K562 (cell line): Measurements from ENCODE around the gene IFFO2. TPM values are rescaled to one million over a fixed set of nuclear protein-coding genes. Genes with fewer than 3 reads are reported as not detected.

ENCODE experiments used
- ATAC-seq: fragments of 200-7000 bp; cut with Tn5 transposase; 3 replicates; pipeline ENCODE4 v1.9.1; 2020; ENCODE audit warnings: moderate library complexity
- BruUV-seq: library from RNA; stranded (reverse); fragments of 400-500 nt; replicated peaks from 2 replicates; lab custom pipeline; 2021; lab: Mats Ljungman, UMichigan
- CTCF ChIA-PET: fragments of 300-600 bp; formaldehyde crosslinking; extraction: SDS; loops from one replicate; lab custom pipeline; 2021; ENCODE audit warnings: low intra/inter-chr PET ratio; lab: Yijun Ruan, JAX
- POLR2A ChIA-PET: fragments of 300-600, 350-650 bp; sonication (Branson Sonifier 250); formaldehyde crosslinking; extraction: SDS; loops from one replicate; lab custom pipeline; 2021; ENCODE audit warnings: antibody characterized with exemption, inconsistent platforms; lab: Yijun Ruan, JAX
- DNase-seq, 4 experiments: peaks; one replicate each; pipeline versions ENCODE4 v3.0.0 to v3.0.0-alpha.2; 2011 to 2018; ENCODE audit warnings: low spot score in 3 of 4, mixed read lengths in 3 of 4; ENCODE audit errors: extremely low read depth in 1 of 4
- FAIRE-seq: peaks from 2 replicates; lab custom pipeline; 2011; peaks lifted over from hg19 to GRCh38; lab: Jason Lieb, UNC
- H2AFZ ChIP-seq: 2 replicates; pipeline ENCODE4 v1.6.0; 2011; ENCODE audit warnings: low read depth, low read length, control low read depth, inconsistent platforms
- H3K27ac ChIP-seq: fragments of 200-600 bp; 3 replicates; pipeline ENCODE4 v1.8.0; 2011; ENCODE audit warnings: low read depth, mild to moderate bottlenecking, control low read depth, inconsistent platforms, low read length, moderate library complexity, mixed read lengths; ENCODE audit errors: extremely low read depth
- H3K27me3 ChIP-seq, 2 experiments: fragments of 300-600 bp in 1 of 2; 2 replicates in 1 of 2; 3 replicates in 1 of 2; pipeline versions ENCODE4 v1.6.0 to v1.8.0; 2011; ENCODE audit warnings: inconsistent platforms in 2 of 2, low read length in 2 of 2, mild to moderate bottlenecking in 1 of 2, mixed read lengths in 1 of 2, moderate library complexity in 1 of 2; ENCODE audit not compliant: control insufficient read depth in 2 of 2, insufficient read depth in 2 of 2
- H3K36me3 ChIP-seq: fragments of 300-600 bp; 3 replicates; pipeline ENCODE4 v1.8.0; 2011; ENCODE audit warnings: mild to moderate bottlenecking, low read length, inconsistent platforms; ENCODE audit not compliant: control insufficient read depth, insufficient read depth
- H3K4me1 ChIP-seq, 2 experiments: fragments of 200-600 bp in 1 of 2; replicated peaks in 1 of 2; 2 replicates in 1 of 2; 3 replicates in 1 of 2; pipeline versions ENCODE4 v1.5.1 to v1.8.0; 2011; ENCODE audit warnings: inconsistent platforms in 2 of 2, low read length in 2 of 2, mild to moderate bottlenecking in 1 of 2, mixed read lengths in 1 of 2, moderate library complexity in 1 of 2; ENCODE audit not compliant: control insufficient read depth in 2 of 2, insufficient read depth in 2 of 2
- H3K4me2 ChIP-seq: 2 replicates; pipeline ENCODE4 v1.6.1; 2011; ENCODE audit warnings: low read length, control low read depth, inconsistent platforms, mixed read lengths; ENCODE audit not compliant: insufficient read depth
- H3K4me3 ChIP-seq: fragments of 200-600 bp; sonication (generic), shearing (Covaris generic); 2 replicates; pipeline ENCODE4 v1.5.1; 2016; ENCODE audit warnings: control low read depth, inconsistent platforms
- H3K79me2 ChIP-seq: fragments of 200-600 bp; 3 replicates; pipeline ENCODE4 v1.8.0; 2011; ENCODE audit warnings: low read length, inconsistent platforms; ENCODE audit not compliant: control insufficient read depth, insufficient read depth
- H3K9ac ChIP-seq, 2 experiments: 2 replicates each; pipeline versions ENCODE4 v1.6.0 to v1.6.1; 2011; ENCODE audit warnings: low read depth in 2 of 2, low read length in 2 of 2, control low read depth in 1 of 2, inconsistent platforms in 1 of 2, mild to moderate bottlenecking in 1 of 2, mixed read lengths in 1 of 2; ENCODE audit not compliant: insufficient read depth in 1 of 2
- H3K9me1 ChIP-seq: one replicate; pipeline ENCODE4 v1.6.0; 2011; ENCODE audit warnings: inconsistent platforms, mild to moderate bottlenecking, low read length, moderate library complexity; ENCODE audit not compliant: control insufficient read depth, insufficient read depth
- H3K9me3 ChIP-seq: replicated peaks from 2 replicates; pipeline ENCODE4 v1.5.1; 2011; ENCODE audit warnings: low read depth, low read length, inconsistent platforms; ENCODE audit not compliant: control insufficient read depth, insufficient read depth
- H4K20me1 ChIP-seq: replicated peaks from 2 replicates; pipeline ENCODE4 v1.6.1; 2011; ENCODE audit warnings: low read length, inconsistent platforms, mixed read lengths; ENCODE audit not compliant: control insufficient read depth, insufficient read depth
- ATF7 ChIP-seq: fragments of 450-650 bp; IDR thresholded peaks from 2 replicates; pipeline ENCODE4 v1.7.1; 2014; ENCODE audit warnings: mild to moderate bottlenecking, moderate library complexity
- CBX3 ChIP-seq, 2 experiments: IDR thresholded peaks; 1 replicate in 1 of 2; 2 replicates in 1 of 2; pipeline ENCODE4 v1.6.1; 2012; ENCODE audit warnings: inconsistent platforms in 2 of 2, low read length in 2 of 2, borderline replicate concordance in 1 of 2, control low read depth in 1 of 2
- JUNB ChIP-seq: fragments of 450-650 bp; formaldehyde crosslinking; conservative IDR thresholded peaks from 2 replicates; pipeline ENCODE4 v1.4.0; 2020; ENCODE audit warnings: mild to moderate bottlenecking
- KDM1A ChIP-seq, 2 experiments: fragments of 450-650 bp; IDR thresholded peaks; 2 replicates each; pipeline ENCODE4 v1.6.1; 2016; ENCODE audit warnings: mild to moderate bottlenecking in 2 of 2
- MTA1 ChIP-seq: fragments of 450-650 bp; IDR thresholded peaks from 2 replicates; pipeline ENCODE4 v1.6.1; 2017; ENCODE audit warnings: borderline replicate concordance
- NFRKB ChIP-seq: fragments of 450-650 bp; IDR thresholded peaks from 2 replicates; pipeline ENCODE4 v1.6.1; 2016; ENCODE audit warnings: low read depth
- SETDB1 ChIP-seq: IDR thresholded peaks from one replicate; pipeline ENCODE4 v1.6.1; 2012; ENCODE audit warnings: low read length, control low read depth, inconsistent platforms
- SIN3A ChIP-seq, 2 experiments: fragments of 150-350 bp in 1 of 2; IDR thresholded peaks; 2 replicates each; pipeline ENCODE4 v1.6.1; 2011 to 2016; ENCODE audit warnings: borderline replicate concordance in 2 of 2, low read depth in 2 of 2, low read length in 2 of 2, mild to moderate bottlenecking in 2 of 2, moderate library complexity in 2 of 2; ENCODE audit not compliant: control insufficient read depth in 1 of 2
- TRIM28 ChIP-seq: fragments of 450-650 bp; IDR thresholded peaks from 2 replicates; pipeline ENCODE4 v1.6.1; 2017
- ZNF699 ChIP-seq: fragments of 250-450 bp; sonication (Bioruptor Pico); IDR thresholded peaks from 2 replicates; pipeline ENCODE4 v1.8.0; 2021; ENCODE audit warnings: mild to moderate bottlenecking, moderate library complexity; ENCODE audit not compliant: insufficient replicate concordance
- WGBS: fragments of 100-300 bp; shearing (Covaris generic); methylation state at CpG from one replicate; pipeline ENCODE4 v1.1.6; 2016; ENCODE audit warnings: low coverage, mixed read lengths; ENCODE audit not compliant: insufficient coverage; ENCODE audit errors: missing lambda C conversion rate; 5-methylcytosine and 5-hydroxymethylcytosine counted together
- in situ Hi-C: fragments of 300-500 bp; cut with MboI; formaldehyde crosslinking; loops from 4 replicates; pipeline ENCODE4 v1.15.0; 2018; ENCODE audit warnings: inconsistent platforms, mixed read lengths
- intact Hi-C: fragments of 100-400 bp; cut with micrococcal nuclease; formaldehyde crosslinking; loops from 2 replicates; pipeline ENCODE4 v1.14.2; 2022
- polyA plus RNA-seq, 8 experiments: library from polyadenylated mRNA; depleted of rRNA in 4 of 8; stranded (reverse) in 5 of 8; unstranded in 3 of 8; fragments of >200 nt; fragmentation: Nextera tagmentation in 2 of 8; fragmentation: Illumina TruSeq in 1 of 8; extraction: Ambion mirVana in 2 of 8; extraction: Trizol in 1 of 8; gene quantifications; 2 replicates each; pipeline versions ENCODE4 v1.2.1 to v1.2.3, GENCODE V29; 2011 to 2014; ENCODE audit warnings: inconsistent platforms in 1 of 8, missing spikeins in 1 of 8
- total RNA-seq, 7 experiments: library from RNA; depleted of rRNA in 6 of 7; stranded (reverse); fragments of >200 nt in 6 of 7; fragmentation: Illumina TruSeq in 2 of 7; extraction: Trizol in 2 of 7; gene quantifications; 2 replicates each; pipeline versions ENCODE4 v1.2.1 to v1.2.3, GENCODE V29; 2011 to 2021; ENCODE audit warnings: low replicate concordance in 1 of 7
- TF ChIP-seq, protein P1 (sequence below): fragments of 250-450 bp; sonication (Bioruptor Pico); IDR thresholded peaks from 2 replicates; pipeline ENCODE4 v1.8.0; 2022; ENCODE audit warnings: moderate library complexity, mild to moderate bottlenecking, inconsistent platforms
- TF ChIP-seq, protein P2 (sequence below), 2 experiments: IDR thresholded peaks; 2 replicates each; pipeline ENCODE4 v1.6.1; 2012; ENCODE audit warnings: improper control_type of control experiment in 2 of 2, low read depth in 2 of 2, low read length in 2 of 2, borderline replicate concordance in 1 of 2
- TF ChIP-seq, protein P3 (sequence below): sonication (generic); formaldehyde crosslinking; IDR thresholded peaks from 2 replicates; pipeline ENCODE4 v1.5.0; 2020; ENCODE audit warnings: missing genetic modification reagents

Gene IFFO2
- total and polyA plus RNA-seq, 9 of the 15 experiments (the other 6 are each of a cell fraction or from before 2014, with no cell fraction given), result 0.15 to 1.0 (median 0.44) TPM; not detected in 2

DNA sequence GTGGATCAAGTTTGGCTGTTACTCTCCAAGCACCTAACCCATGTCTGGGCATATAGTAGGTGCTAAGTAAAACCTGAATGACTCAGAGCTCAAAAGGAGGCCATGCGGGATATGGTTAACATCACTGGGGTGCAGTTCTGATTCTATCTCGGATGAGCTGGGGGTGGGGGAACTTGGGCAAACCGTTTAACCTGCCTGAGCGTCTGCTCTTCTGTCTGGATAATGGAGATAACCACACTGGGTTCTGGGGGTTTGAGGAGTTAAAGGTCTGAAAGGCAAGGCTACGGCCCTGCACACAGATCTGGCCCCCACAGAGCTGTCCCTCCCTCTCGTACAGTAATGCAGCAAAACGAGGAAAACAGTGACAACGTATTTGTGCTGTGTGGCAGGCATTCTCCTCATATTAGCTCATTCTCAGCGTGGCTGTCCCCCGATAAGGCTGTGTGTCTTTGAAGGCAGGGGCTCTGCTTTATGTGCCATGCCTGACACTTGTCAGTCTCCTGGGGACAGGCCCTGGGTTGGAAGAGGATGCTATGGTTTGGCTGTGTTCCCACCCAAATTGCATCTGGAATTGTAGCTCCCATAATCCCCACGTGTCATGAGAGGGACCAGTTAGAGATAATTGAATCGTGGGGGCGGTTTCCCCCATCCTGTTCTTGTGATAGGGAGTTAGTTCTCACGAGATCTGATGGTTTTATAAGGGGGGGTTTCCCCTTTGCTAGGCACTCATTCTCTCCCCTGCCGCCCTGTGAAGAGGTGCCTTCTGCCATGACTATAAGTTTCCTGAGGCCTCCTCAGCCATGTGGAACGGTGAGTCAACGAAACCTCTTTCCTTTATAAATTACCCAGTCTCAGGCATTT lies 47.3 kb downstream of the IFFO2 start:
- peaks cover 40 to 51% of the 10 kb centered on the region in 2 experiments for H3K4me1 ChIP-seq
- peaks cover 15% of the 10 kb centered on the region; the same call in 2 of the 3 replicates for H3K79me2 ChIP-seq
- peak overlapping the region in 1 of 2 experiments; percentile 69; a peak in 2 of 4 replicates for H3K9ac ChIP-seq
- ChIA-PET CTCF (interaction anchor here (5.7 kb wide), 1 partner anchor 25 kb away, joined by 108 read pairs; no protein-coding TSS in a partner anchor), POLR2A (interaction anchor here (0.5 to 2.4 kb wide), 10 partner anchors 7 to 325 kb away, joined by 3 to 7 read pairs (median 4); no protein-coding TSS in a partner anchor)
- in situ Hi-C loops (loop anchor here (10.0 kb wide), 1 partner anchor 316 kb away; no protein-coding TSS in a partner anchor), intact Hi-C loops (loop anchor here (5.0 to 10.0 kb wide), 3 partner anchors 173 to 746 kb away; no protein-coding TSS in a partner anchor)
- no peaks in the 10 kb centered on the region for H3K27me3 ChIP-seq
- peak; percentile 94 for FAIRE-seq
- peak overlapping the region; percentile 81 for H3K27ac ChIP-seq
- H3K9me3 ChIP-seq, result no peaks in the 10 kb centered on the region
- H3K36me3 ChIP-seq, result no peaks in the 10 kb centered on the region
- BruUV-seq, result no TSS peak
- peak; percentile 70 to 92 (median 80) for DNase-seq
- no peaks in the 10 kb centered on the region for H3K9me1 ChIP-seq
- WGBS, result 7% methylated on average over 17 of the region's 17 CpGs
- H3K4me2 ChIP-seq, result peak overlapping the region; percentile 79
- ATAC-seq, result peak; percentile 46
- peaks cover 3% of the 10 kb centered on the region; the same call in 1 of the 2 replicates for H4K20me1 ChIP-seq
- H3K4me3 ChIP-seq, result no peak overlapping the region
- H2AFZ ChIP-seq, result peak overlapping the region; percentile 95
- TF ChIP-seq SETDB1, result no peak
- peak; percentile 83 to 87 for TF ChIP-seq KDM1A (IDR thresholded peaks at IDR 0.05)
- TF ChIP-seq ZNF699 (CRISPR knock-in tag), result no peak
- TF ChIP-seq, protein P1, sequence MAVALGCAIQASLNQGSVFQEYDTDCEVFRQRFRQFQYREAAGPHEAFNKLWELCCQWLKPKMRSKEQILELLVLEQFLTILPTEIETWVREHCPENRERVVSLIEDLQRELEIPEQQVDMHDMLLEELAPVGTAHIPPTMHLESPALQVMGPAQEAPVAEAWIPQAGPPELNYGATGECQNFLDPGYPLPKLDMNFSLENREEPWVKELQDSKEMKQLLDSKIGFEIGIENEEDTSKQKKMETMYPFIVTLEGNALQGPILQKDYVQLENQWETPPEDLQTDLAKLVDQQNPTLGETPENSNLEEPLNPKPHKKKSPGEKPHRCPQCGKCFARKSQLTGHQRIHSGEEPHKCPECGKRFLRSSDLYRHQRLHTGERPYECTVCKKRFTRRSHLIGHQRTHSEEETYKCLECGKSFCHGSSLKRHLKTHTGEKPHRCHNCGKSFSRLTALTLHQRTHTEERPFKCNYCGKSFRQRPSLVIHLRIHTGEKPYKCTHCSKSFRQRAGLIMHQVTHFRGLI (CRISPR knock-in tag), result no peak
- 0 out of 4 replicates have a peak, but pooled peaks of 1 of the 2 experiments have one; percentile 35 for TF ChIP-seq SIN3A (IDR thresholded peaks at IDR 0.05; ENCODE audit: borderline replicate concordance in 2 of 2, control insufficient read depth in 1 of 2, low read depth in 2 of 2, low read length in 2 of 2)
- TF ChIP-seq, protein P2, sequence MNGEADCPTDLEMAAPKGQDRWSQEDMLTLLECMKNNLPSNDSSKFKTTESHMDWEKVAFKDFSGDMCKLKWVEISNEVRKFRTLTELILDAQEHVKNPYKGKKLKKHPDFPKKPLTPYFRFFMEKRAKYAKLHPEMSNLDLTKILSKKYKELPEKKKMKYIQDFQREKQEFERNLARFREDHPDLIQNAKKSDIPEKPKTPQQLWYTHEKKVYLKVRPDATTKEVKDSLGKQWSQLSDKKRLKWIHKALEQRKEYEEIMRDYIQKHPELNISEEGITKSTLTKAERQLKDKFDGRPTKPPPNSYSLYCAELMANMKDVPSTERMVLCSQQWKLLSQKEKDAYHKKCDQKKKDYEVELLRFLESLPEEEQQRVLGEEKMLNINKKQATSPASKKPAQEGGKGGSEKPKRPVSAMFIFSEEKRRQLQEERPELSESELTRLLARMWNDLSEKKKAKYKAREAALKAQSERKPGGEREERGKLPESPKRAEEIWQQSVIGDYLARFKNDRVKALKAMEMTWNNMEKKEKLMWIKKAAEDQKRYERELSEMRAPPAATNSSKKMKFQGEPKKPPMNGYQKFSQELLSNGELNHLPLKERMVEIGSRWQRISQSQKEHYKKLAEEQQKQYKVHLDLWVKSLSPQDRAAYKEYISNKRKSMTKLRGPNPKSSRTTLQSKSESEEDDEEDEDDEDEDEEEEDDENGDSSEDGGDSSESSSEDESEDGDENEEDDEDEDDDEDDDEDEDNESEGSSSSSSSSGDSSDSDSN (IDR thresholded peaks at IDR 0.05; ENCODE audit: borderline replicate concordance in 1 of 2, low read depth in 2 of 2, low read length in 2 of 2), result no peak
- TF ChIP-seq ATF7, result peak; percentile 64; the same call in 1 of the 2 replicates
- peak in 1 of 2 experiments; percentile 62; a peak in 1 of 3 replicates for TF ChIP-seq CBX3 (IDR thresholded peaks at IDR 0.05; ENCODE audit: borderline replicate concordance in 1 of 2, low read length in 2 of 2)
- TF ChIP-seq NFRKB, result peak; percentile 36; the same call in 1 of the 2 replicates
- TF ChIP-seq, protein P3, sequence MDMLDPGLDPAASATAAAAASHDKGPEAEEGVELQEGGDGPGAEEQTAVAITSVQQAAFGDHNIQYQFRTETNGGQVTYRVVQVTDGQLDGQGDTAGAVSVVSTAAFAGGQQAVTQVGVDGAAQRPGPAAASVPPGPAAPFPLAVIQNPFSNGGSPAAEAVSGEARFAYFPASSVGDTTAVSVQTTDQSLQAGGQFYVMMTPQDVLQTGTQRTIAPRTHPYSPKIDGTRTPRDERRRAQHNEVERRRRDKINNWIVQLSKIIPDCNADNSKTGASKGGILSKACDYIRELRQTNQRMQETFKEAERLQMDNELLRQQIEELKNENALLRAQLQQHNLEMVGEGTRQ (CRISPR knock-in tag), result peak; percentile 33
- TF ChIP-seq TRIM28, result no peak; the same call in 1 of the 2 replicates
- 0 out of 2 replicates have a peak, but pooled peaks have one; percentile 12 for TF ChIP-seq MTA1
- peak; percentile 16; the same call in 1 of the 2 replicates for TF ChIP-seq JUNB
